HepG2 (cell line): ENCODE data around the gene FAAP20. TPM values are rescaled to one million over a fixed set of nuclear protein-coding genes. Genes with fewer than 3 reads are reported as not detected.
A peak's percentile ranks its signal among the peaks of the same experiment; 100 is the strongest.

Experiments used
- ELK4 ChIP-seq: sonication (generic); formaldehyde crosslinking; IDR thresholded peaks from 2 replicates; pipeline ENCODE4 v1.9.0; 2021; ENCODE audit warnings: missing genetic modification reagents, borderline replicate concordance
- HHEX ChIP-seq: IDR thresholded peaks from 2 replicates; pipeline ENCODE4 v1.6.1; 2016; ENCODE audit warnings: control low read depth
- HOXA9 ChIP-seq: sonication (generic); formaldehyde crosslinking; IDR thresholded peaks from 2 replicates; pipeline ENCODE4 v1.8.1; 2022; ENCODE audit warnings: missing genetic modification reagents, mild to moderate bottlenecking, moderate library complexity, borderline replicate concordance
- JARID2 ChIP-seq: sonication (generic); formaldehyde crosslinking; IDR thresholded peaks from 2 replicates; pipeline ENCODE4 v1.8.1; 2023; ENCODE audit warnings: missing genetic modification reagents, inconsistent platforms; ENCODE audit not compliant: insufficient replicate concordance
- LBX2 ChIP-seq: sonication (generic); formaldehyde crosslinking; IDR thresholded peaks from 2 replicates; pipeline ENCODE4 v1.5.0; 2020; ENCODE audit warnings: missing genetic modification reagents, mild to moderate bottlenecking, borderline replicate concordance
- MTF1 ChIP-seq: sonication (generic); formaldehyde crosslinking; IDR thresholded peaks from 2 replicates; pipeline ENCODE4 v1.5.0; 2020; ENCODE audit warnings: missing genetic modification reagents
- PBX2 ChIP-seq: IDR thresholded peaks from 2 replicates; pipeline ENCODE4 v1.6.1; 2016; ENCODE audit warnings: control low read depth
- SALL1 ChIP-seq: sonication (generic); formaldehyde crosslinking; IDR thresholded peaks from 2 replicates; pipeline ENCODE4 v1.8.0; 2022; ENCODE audit warnings: mild to moderate bottlenecking, missing genetic modification reagents
- SOX13 ChIP-seq, 3 experiments: fragments of 450-650 bp in 1 of 3; sonication (generic) in 1 of 3; formaldehyde crosslinking in 1 of 3; IDR thresholded peaks in 2 of 3; conservative IDR thresholded peaks in 1 of 3; 2 replicates each; pipeline versions ENCODE4 v1.5.0 to v1.6.1; 2016 to 2020; ENCODE audit warnings: antibody characterized with exemption in 1 of 3, mild to moderate bottlenecking in 1 of 3, missing compliant biosample characterization in 1 of 3, missing genetic modification reagents in 1 of 3, moderate library complexity in 1 of 3
- THAP11 ChIP-seq: IDR thresholded peaks from 2 replicates; pipeline ENCODE4 v1.6.1; 2016; ENCODE audit warnings: missing biosample characterization, missing genetic modification reagents
- ZBTB10 ChIP-seq: sonication (generic); formaldehyde crosslinking; IDR thresholded peaks from 2 replicates; pipeline ENCODE4 v1.4.0; 2020; ENCODE audit warnings: missing genetic modification reagents, borderline replicate concordance
- ZHX1 ChIP-seq: sonication (generic); formaldehyde crosslinking; IDR thresholded peaks from 2 replicates; pipeline ENCODE4 v1.8.1; 2022; ENCODE audit warnings: low read depth, mild to moderate bottlenecking, missing genetic modification reagents
- ZNF430 ChIP-seq: sonication (generic); formaldehyde crosslinking; IDR thresholded peaks from 2 replicates; pipeline ENCODE4 v1.9.0; 2021; ENCODE audit warnings: mild to moderate bottlenecking, missing genetic modification reagents
- ZNF510 ChIP-seq: sonication (generic); formaldehyde crosslinking; IDR thresholded peaks from 2 replicates; pipeline ENCODE4 v1.4.0; 2020; ENCODE audit warnings: low read depth, mild to moderate bottlenecking, missing genetic modification reagents
- ZNF709 ChIP-seq: sonication (generic); formaldehyde crosslinking; IDR thresholded peaks from 2 replicates; pipeline ENCODE4 v1.5.0; 2020; ENCODE audit warnings: mild to moderate bottlenecking, missing genetic modification reagents
- ZNF770 ChIP-seq: sonication (generic); formaldehyde crosslinking; IDR thresholded peaks from 2 replicates; pipeline ENCODE4 v1.5.0; 2020; ENCODE audit warnings: mild to moderate bottlenecking, missing genetic modification reagents
- polyA plus RNA-seq, 8 experiments: library from polyadenylated mRNA; depleted of rRNA in 3 of 8; stranded (reverse) in 7 of 8; unstranded in 1 of 8; fragments of >200 nt; fragmentation: Illumina TruSeq in 4 of 8; extraction: Trizol in 4 of 8; gene quantifications; 2 replicates each; pipeline versions ENCODE4 v1.2.1 to v1.2.3, GENCODE V29; 2011 to 2016; ENCODE audit warnings: low read depth in 4 of 8, missing spikeins in 1 of 8, mixed read lengths in 1 of 8; ENCODE audit not compliant: insufficient read depth in 1 of 8
- total RNA-seq, 5 experiments: library from RNA; depleted of rRNA; stranded (reverse); fragments of >200 nt; fragmentation: Illumina TruSeq; extraction: Trizol; gene quantifications; 2 replicates each; pipeline ENCODE4 v1.2.3, GENCODE V29; 2016; ENCODE audit warnings: low read depth in 1 of 5

The FAAP20 gene
- total and polyA plus RNA-seq, 2 of the 13 experiments (the other 11 are each of a cell fraction or from before 2014, with no cell fraction given) = 9.6 to 10.8 TPM

- TF ChIP-seq ZHX1 (CRISPR knock-in tag) = no peak
- TF ChIP-seq ZNF770 (CRISPR knock-in tag) = no peak; the same call in 1 of the 2 replicates
- TF ChIP-seq ZNF510 (CRISPR knock-in tag) = no peak
- TF ChIP-seq SOX13 (IDR thresholded peaks at IDR 0.05) = no peak
- 0 out of 4 replicates have a peak, but pooled peaks of 1 of the 2 experiments have one; percentile 16 for TF ChIP-seq SOX13 (CRISPR knock-in tag; conservative IDR thresholded peaks at IDR 0.05 in 1 of 2, IDR thresholded peaks at IDR 0.05 in 1 of 2)
- no peak for TF ChIP-seq SALL1
- no peak for TF ChIP-seq ZNF709 (CRISPR knock-in tag)
- TF ChIP-seq ELK4 (CRISPR knock-in tag) = no peak
- 0 out of 2 replicates have a peak, but pooled peaks have one; percentile 18 for TF ChIP-seq THAP11 (CRISPR knock-in tag)
- no peak for TF ChIP-seq ZBTB10 (CRISPR knock-in tag)
- TF ChIP-seq PBX2 (CRISPR knock-in tag) = no peak
- TF ChIP-seq MTF1 (CRISPR knock-in tag) = no peak
- TF ChIP-seq LBX2 = no peak
- TF ChIP-seq HHEX = no peak
- TF ChIP-seq HOXA9 (CRISPR knock-in tag) = no peak
- TF ChIP-seq JARID2 (CRISPR knock-in tag) = no peak
- TF ChIP-seq ZNF430 (CRISPR knock-in tag) = no peak
These were observed 14.0 kb upstream of the FAAP20 start (continued) for GRCh38 chr1:2208309-2209239.
